Measurements from ENCODE around the gene CD63. TPM values are rescaled to one million over a fixed set of nuclear protein-coding genes. Genes with fewer than 3 reads are reported as not detected.

Gene CD63
- total RNA-seq, 1 experiment from 2014 or later: 1,417 TPM

- DNase-seq (ENCODE audit: low read depth): no peak
These were observed 10.2 kb upstream of the CD63 start for GRCh38 chr12:55739025-55739378.

- DNase-seq (ENCODE audit: low read depth): peak; percentile 87
These were observed 9.6 kb upstream of the CD63 start for GRCh38 chr12:55738123-55739024.

- no peak for DNase-seq (ENCODE audit: low read depth)
These were observed 8.8 kb upstream of the CD63 start for GRCh38 chr12:55737581-55738122.

- peak; percentile 69 for DNase-seq (ENCODE audit: low read depth)
These were observed 8.2 kb upstream of the CD63 start for GRCh38 chr12:55736780-55737580.

- DNase-seq (ENCODE audit: low read depth): no peak
These were observed 7.3 kb upstream of the CD63 start for GRCh38 chr12:55736076-55736475.

DNA sequence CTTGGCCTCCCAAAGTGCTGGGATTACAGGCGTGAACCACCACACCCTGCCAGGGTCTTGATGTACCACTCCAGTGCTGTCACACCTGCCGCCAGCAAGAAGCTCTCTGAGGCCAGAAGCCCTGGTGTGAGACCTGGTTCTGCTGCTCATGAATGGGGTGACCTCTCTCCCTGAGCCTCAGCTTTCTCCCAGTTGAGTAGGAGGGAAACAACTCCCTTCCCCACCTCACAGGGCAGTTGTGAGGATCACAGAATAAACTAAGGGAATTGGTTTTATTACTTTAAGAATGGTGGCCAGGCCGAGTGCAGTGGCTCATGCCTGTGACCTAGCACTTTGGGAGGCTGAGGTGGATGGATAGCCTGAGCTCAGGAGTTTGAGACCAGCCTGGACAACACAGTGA, 5.8 kb upstream of the CD63 start:
- no peak for DNase-seq (ENCODE audit: low read depth)

DNA sequence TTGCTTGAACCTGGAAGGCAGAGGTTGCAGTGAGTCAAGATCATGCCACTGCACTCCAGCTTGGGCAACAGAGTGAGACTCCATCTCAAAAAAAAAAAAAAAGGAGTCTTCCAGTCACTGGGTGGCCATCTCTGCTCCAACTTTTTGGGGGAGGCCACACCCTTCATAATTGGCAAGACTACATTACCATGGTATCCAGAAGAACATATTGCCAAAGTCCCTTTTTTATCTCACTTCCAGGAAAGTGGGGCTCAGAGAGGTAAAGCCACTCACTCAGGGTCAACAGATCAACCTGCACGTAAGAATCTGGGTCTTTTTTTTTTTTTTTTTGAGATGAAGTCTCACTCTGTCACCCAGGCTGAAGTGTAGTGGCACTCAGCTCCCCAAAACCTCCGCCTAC, 5.0 kb upstream of the CD63 start:
- no peak for DNase-seq (ENCODE audit: low read depth)

- no peak for DNase-seq (ENCODE audit: low read depth)
These were observed 4.3 kb upstream of the CD63 start for GRCh38 chr12:55733021-55733555.

- DNase-seq (ENCODE audit: low read depth): no peak
These were observed 3.5 kb upstream of the CD63 start for GRCh38 chr12:55732288-55732687.

DNA sequence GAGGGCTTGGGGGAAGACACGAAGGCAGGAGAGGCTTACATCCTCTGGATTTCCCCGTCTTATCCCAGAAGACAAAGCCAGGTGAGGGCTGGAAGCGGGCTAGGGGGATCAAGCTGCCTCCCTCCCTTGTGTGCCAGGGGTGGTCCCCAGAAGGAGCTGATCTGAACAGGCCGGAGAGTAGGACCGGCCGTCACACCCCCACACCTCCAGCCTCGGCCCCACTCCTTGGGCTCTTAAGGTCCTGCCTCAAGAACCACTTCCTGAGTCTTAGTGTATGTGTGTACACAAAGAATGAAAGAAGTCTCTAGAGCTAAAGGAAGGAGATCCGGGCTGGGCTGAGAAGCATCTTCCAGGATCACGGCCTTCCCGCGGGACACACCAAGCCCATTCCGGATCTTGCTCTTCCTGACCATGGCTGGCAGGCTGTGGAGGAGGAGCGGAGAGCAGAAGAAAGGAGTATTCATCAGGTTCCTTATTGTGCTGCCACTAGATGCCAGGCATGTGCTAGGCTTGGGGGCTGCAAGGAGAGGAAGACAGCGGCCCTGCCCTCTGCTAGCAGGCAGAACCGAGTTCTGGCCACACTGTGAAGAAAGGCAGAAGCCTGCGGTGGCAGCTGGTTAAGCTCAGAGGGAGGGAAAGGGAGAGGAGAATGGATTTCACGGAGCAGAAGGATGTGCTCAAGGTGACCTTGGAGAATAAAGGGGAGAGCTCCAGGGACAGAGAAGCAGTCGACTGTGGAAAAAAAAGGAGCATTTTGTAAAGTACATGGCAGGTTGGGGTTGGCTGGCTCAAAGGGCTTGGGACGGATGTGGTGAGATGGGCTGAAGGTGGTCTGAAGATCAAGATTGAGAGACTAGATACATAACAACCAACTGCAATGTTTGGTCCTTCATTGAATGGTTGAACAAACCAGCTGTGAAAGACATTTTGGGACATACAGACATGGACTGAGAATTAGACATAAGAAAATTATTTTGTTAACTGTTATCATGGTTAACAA, 1.3 kb upstream of the CD63 start:
- peak; percentile 71 for DNase-seq (ENCODE audit: low read depth)

DNA sequence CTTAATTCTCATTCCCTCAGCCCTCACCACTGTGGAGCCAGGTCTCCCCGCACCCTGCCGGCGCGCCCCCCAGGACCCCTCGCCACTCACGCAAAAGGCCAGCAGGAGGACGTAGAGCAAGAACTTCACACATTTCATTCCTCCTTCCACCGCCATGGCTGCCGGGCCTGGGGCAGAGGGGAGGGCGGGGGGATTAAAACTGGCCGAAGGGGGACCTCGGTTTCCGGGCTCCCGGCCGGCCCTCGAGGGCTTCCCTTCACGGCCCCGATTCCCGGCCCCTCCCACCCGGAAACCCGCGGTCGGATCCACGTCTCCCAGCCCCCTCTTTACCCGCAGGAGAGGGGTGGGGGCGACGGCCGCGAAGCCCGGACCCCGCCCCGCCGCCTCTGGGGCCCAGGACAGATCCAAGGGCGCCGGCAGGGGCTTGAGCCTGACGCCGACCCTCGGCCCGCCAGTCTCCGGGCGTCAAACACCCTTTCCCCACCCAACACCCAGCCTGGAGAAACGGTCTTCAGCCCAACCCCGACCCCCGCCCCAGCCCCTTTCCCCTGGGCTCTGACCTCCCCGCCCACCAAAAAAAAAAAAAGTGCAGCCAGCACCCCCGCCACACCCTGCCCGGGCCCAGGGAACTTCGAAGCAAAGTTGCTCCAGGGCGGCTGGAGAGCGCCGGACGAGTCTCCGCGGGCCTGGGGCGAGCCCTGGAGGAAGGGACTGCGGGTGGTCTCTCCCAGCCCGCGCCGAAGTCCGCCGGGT, 447 bp downstream of the CD63 start:
- DNase-seq (ENCODE audit: low read depth): peak; percentile 79

- peak; percentile 93 for DNase-seq (ENCODE audit: low read depth)
These were observed 1.1 kb downstream of the CD63 start for GRCh38 chr12:55727643-55728185.

- no peak for DNase-seq (ENCODE audit: low read depth)
These were observed 1.8 kb downstream of the CD63 start for GRCh38 chr12:55726971-55727370.

DNA sequence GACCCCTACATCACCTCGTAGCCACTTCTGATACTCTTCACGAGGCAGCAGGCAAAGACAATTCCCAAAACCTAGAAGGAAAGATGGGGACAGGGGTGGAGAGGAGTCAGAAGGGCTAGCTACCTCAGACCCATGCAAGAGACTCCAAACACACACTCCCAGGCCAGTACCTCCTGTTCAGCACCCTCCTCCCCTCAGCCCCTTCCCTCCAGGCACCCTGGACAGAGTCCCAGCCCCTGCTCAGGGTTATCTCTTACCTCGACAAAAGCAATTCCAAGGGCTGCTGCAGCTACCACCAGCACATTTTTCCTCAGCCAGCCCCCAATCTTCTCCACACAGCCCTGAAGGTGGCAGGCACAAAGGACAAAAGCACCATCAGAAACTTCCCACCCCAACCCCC, 3.3 kb downstream of the CD63 start:
- DNase-seq (ENCODE audit: low read depth): no peak

DNA sequence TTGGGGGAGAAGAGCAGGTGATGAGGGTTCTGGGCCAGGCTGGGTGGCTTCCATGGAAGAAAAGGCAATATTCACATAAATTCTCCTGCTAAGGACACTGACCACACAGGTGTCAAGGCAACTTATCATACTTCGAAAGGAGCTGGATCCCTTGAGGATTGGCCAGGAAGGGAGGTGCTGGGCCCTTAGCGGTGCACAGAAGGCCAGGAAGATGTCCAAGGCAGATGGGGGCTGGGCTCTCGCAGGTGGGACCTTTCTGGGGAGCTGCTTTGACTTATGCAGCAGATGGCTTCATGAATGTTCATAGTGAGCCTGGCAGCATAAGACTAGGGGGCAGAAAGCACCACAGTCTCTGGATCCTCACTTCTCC, 3.9 kb downstream of the CD63 start:
- no peak for DNase-seq (ENCODE audit: low read depth)

DNA sequence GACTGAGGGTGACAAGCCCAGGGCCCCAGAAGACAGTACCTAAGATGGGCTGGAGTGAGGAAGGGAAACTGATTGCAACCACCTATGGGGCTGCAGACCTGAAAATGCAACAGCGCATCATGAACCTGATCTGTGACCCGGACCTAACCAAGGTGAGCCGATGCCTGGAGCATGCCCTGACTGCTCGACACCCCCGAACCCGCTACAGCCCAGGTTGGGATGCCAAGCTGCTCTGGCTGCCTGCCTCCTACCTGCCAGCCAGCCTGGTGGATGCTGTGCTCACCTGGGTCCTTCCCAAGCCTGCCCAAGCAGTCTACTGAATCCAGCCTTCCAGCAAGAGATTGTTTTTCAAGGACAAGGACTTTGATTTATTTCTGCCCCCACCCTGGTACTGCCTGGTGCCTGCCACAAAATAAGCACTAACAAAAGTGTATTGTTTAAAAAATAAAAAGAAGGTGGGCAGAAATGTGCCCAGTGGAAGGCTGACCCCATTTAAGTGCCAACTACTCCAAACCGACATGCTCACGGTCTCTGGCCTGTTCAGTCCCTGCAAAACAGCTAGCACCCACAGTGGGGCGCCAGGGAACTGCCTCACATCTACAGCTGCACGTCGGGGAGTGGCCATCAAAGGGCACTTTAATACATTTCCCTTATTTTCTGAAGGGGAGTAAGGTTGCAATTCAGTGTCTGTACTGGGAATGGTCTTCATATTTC, 4.4 kb downstream of the CD63 start:
- peak; percentile 63 for DNase-seq (ENCODE audit: low read depth)

DNA sequence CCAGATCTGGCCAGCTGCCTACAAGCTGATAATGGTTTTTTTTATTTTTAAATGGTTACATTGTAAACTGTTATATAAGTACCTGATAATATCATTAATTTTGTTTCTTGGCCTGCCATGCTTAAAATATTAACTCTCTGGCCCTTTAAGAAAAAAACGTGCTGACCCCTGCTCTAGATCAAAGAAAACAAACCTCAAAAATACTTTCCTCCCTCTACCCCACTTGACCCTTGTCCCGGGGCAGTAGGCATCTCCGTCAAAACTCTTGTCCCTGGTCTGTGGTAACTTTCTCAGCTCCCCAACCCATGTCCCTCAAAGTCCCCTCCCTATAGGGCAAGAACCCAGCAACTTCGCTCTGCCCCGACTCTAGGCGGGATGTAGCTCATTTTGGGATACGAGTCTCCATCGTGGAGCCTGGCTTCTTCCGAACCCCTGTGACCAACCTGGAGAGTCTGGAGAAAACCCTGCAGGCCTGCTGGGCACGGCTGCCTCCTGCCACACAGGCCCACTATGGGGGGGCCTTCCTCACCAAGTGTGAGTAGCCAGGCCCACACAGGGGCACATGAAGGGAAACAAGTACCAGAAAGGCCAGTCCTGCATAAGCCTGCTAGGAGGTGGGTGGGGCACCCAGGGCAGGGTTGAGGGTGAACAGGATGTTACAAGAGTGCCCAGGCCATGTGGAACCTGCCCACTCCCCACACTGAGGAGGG, 5.1 kb downstream of the CD63 start:
- no peak for DNase-seq (ENCODE audit: low read depth)

DNA sequence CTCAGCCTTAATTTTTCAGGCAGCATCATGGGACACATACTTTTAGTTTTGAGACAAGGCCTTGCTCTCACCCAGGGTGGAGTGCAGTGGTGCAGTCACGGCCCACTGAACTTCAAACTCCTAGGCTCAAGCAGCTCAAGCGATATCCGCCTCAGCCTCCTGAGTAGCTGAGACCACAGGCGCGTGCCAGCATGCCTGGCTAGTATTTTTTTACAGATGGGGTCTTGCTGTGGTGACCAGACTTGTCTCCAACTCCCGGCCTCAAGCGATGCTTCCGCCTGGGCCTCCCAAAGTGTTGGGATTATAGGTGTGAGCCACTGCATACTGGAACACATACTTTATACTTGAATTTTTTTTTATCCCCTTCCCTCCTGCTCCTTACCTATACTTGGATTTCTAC, 5.9 kb downstream of the CD63 start:
- DNase-seq (ENCODE audit: low read depth): no peak
